ENCODE results near the gene TBL3. TPM values are rescaled to one million over a fixed set of nuclear protein-coding genes. Genes with fewer than 3 reads are reported as not detected.

Gene TBL3
- total and polyA plus RNA-seq, 9 of the 15 experiments (the other 6 are each of a cell fraction or from before 2014, with no cell fraction given) = 0.97 to 117 (median 24.5) TPM

DNA sequence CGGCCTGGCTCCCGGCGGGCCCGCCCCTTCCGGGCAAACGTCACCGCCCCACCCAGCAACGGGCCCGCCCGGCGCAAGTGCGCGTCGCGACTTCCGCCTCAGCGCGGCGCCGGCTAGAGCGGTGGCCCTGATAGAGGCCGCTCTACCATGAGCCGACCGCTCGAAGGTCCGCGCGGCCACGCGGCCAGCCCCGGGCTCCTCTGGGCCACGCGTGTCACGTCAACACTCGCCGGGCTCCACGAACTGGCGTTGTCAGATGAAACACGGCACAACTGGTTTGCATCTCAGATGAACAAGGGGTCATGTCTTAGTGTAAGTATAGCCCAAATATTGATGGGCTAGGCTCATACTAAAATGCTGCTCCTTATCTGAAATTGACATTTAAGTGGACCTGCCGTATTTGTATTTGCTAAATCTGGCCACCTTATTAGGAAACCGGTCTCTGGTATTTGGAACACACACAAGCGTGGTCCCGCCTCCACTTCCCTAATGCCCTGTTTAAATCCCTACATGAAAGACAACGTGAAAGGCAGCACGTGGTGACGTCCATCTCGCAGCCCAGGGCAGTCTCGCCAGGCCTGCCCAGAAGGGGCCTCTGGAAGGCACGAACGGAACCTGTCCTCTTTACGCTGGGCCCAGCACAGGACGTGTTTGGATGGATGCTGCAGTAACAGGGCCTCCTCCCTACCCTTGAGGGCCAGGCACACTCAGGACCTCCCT lies 38.1 kb downstream of the TBL3 start, which contains the start of gene ZNF598 (continued):
- peak in 1 of 2 experiments; percentile 73; a peak in 3 of 4 replicates for TF ChIP-seq TEAD1 (CRISPR knock-in tag; IDR thresholded peaks at IDR 0.05)
- TF ChIP-seq ZBTB17 (CRISPR knock-in tag; IDR thresholded peaks at IDR 0.05) = no peak
- no peak for TF ChIP-seq ZNF609 (CRISPR knock-in tag; IDR thresholded peaks at IDR 0.05; ENCODE audit: borderline replicate concordance)
- no peak for TF ChIP-seq ID3 (CRISPR knock-in tag; IDR thresholded peaks at IDR 0.05)
- TF ChIP-seq ID3 (tag; IDR thresholded peaks at IDR 0.05) = peak; percentile 86
- no peak for TF ChIP-seq SRSF1 (IDR thresholded peaks at IDR 0.05; ENCODE audit: low read depth, low read length)
- no peak for TF ChIP-seq BCL6 (CRISPR knock-in tag; IDR thresholded peaks at IDR 0.05)
- peak; percentile 92 for TF ChIP-seq ZNF592 (IDR thresholded peaks at IDR 0.05)
- no peak for TF ChIP-seq HEY1 (CRISPR knock-in tag; IDR thresholded peaks at IDR 0.05; ENCODE audit: borderline replicate concordance)
- no peak for TF ChIP-seq ZNF445 (CRISPR knock-in tag; IDR thresholded peaks at IDR 0.05; ENCODE audit: low read depth)
- TF ChIP-seq ZNF146 (CRISPR knock-in tag; IDR thresholded peaks at IDR 0.05; ENCODE audit: unreplicated experiment) = no peak
- no peak for TF ChIP-seq XRCC4 (IDR thresholded peaks at IDR 0.05; ENCODE audit: extremely low read depth, insufficient read depth, insufficient read length)
- no peak for TF ChIP-seq SMARCA4 (IDR thresholded peaks at IDR 0.05)
- TF ChIP-seq ZNF175 (CRISPR knock-in tag; IDR thresholded peaks at IDR 0.05; ENCODE audit: low read depth) = 0 out of 2 replicates have a peak, but pooled peaks have one; percentile 44
- TF ChIP-seq RNF2 (IDR thresholded peaks at IDR 0.05) = peak; percentile 32; the same call in 1 of the 2 replicates
- TF ChIP-seq DNMT1 (IDR thresholded peaks at IDR 0.05) = no peak
- TF ChIP-seq ZNF124 (CRISPR knock-in tag; IDR thresholded peaks at IDR 0.05) = no peak
- no peak for TF ChIP-seq ZNF512 (tag; IDR thresholded peaks at IDR 0.05)
